GM12891 (cell line): ENCODE results near the gene DIDO1. TPM values are rescaled to one million over a fixed set of nuclear protein-coding genes. Genes with fewer than 3 reads are reported as not detected.

ENCODE experiments used
- DNase-seq: peaks from one replicate; pipeline ENCODE4 v3.0.0; 2011; ENCODE audit warnings: low spot score; ENCODE audit not compliant: insufficient read length
- FAIRE-seq: peaks from 2 replicates; lab custom pipeline; 2011; peaks lifted over from hg19 to GRCh38; lab: Jason Lieb, UNC
- PAX5 ChIP-seq: IDR thresholded peaks from 2 replicates; pipeline ENCODE4 v1.6.1; 2011; ENCODE audit warnings: low read length, moderate library complexity, mild to moderate bottlenecking; ENCODE audit not compliant: insufficient read depth, severe bottlenecking
- POLR2A ChIP-seq: IDR thresholded peaks from 2 replicates; pipeline ENCODE4 v1.6.1; 2011; ENCODE audit warnings: low read depth, low read length, control low read depth
- POLR2AphosphoS5 ChIP-seq: IDR thresholded peaks from 2 replicates; pipeline ENCODE4 v1.6.1; 2011; ENCODE audit warnings: low read depth, low read length, control low read depth
- POU2F2 ChIP-seq: IDR thresholded peaks from 2 replicates; pipeline ENCODE4 v1.6.1; 2011; ENCODE audit warnings: low read depth, mild to moderate bottlenecking, control low read depth, low read length, moderate library complexity
- SPI1 ChIP-seq: IDR thresholded peaks from 2 replicates; pipeline ENCODE4 v1.6.1; 2011; ENCODE audit warnings: low read depth, low read length, control low read depth
- TAF1 ChIP-seq: IDR thresholded peaks from 2 replicates; pipeline ENCODE4 v1.6.1; 2011; ENCODE audit warnings: low read depth, low read length, control low read depth
- polyA plus RNA-seq: library from polyadenylated mRNA; unstranded; fragments of >200 nt; gene quantifications from one replicate; pipeline ENCODE4 v1.2.1, GENCODE V29; 2012; ENCODE audit warnings: low read depth, missing spikeins, inconsistent platforms; ENCODE audit not compliant: missing spikeins

DIDO1 gene
- polyA plus RNA-seq: 29.5 TPM

- peak; percentile 32; the same call in 1 of the 2 replicates for TF ChIP-seq POLR2AphosphoS5
- no peak for TF ChIP-seq POU2F2
- TF ChIP-seq SPI1: no peak
- no peak for TF ChIP-seq PAX5
- TF ChIP-seq POLR2A: no peak
- peak; percentile 73; the same call in 1 of the 2 replicates for TF ChIP-seq TAF1
- FAIRE-seq (peak; percentile 90), DNase-seq (peak; percentile 95)
Measured at GRCh38 chr20:62926229-62927127, at the start of gene DIDO1. Gene DIDO1, minus strand, starts transcription at chr20:62926505.

GRCh38 chr20:62975251-62975760 lies 49.0 kb upstream of the DIDO1 start:
- no peak for FAIRE-seq
- TF ChIP-seq SPI1 (no peak), POLR2AphosphoS5 (no peak), POLR2A (no peak), PAX5 (no peak), TAF1 (no peak), POU2F2 (no peak)
- no peak for DNase-seq

GRCh38 chr20:62972845-62973745 lies 46.8 kb upstream of the DIDO1 start:
- FAIRE-seq (no peak), DNase-seq (no peak)
- no peak for TF ChIP-seq TAF1

GRCh38 chr20:62971950-62972844 lies 45.9 kb upstream of the DIDO1 start:
- TF ChIP-seq SPI1 (no peak), PAX5 (peak; percentile 33), POU2F2 (peak; percentile 84)
- peak; percentile 94 for FAIRE-seq

GRCh38 chr20:62971211-62971949 lies 45.1 kb upstream of the DIDO1 start:
- TF ChIP-seq TAF1: no peak
- DNase-seq (no peak), FAIRE-seq (no peak)

More at GRCh38 chr20:62971950-62972844, 45.9 kb upstream of the DIDO1 start:
- peak; percentile 98 for DNase-seq

GRCh38 chr20:62970307-62971210 lies 44.3 kb upstream of the DIDO1 start:
- DNase-seq: no peak
- FAIRE-seq: no peak
- TF ChIP-seq PAX5 (no peak), POLR2A (no peak), POU2F2 (no peak), POLR2AphosphoS5 (no peak), SPI1 (no peak), TAF1 (no peak)

GRCh38 chr20:62969939-62970306 lies 43.6 kb upstream of the DIDO1 start:
- no peak for DNase-seq
- FAIRE-seq: no peak

GRCh38 chr20:62969179-62969760 lies 43.0 kb upstream of the DIDO1 start:
- FAIRE-seq: no peak
- no peak for DNase-seq
- no peak for TF ChIP-seq POLR2A

More at GRCh38 chr20:62969939-62970306, 43.6 kb upstream of the DIDO1 start:
- TF ChIP-seq POLR2AphosphoS5 (no peak), TAF1 (no peak), POLR2A (no peak)
